Stimulated activated CD4-positive, alpha-beta T cell treated with anti-CD3 and anti-CD28 coated beads, Interleukin-4, amount 100 ng/mL, for 24 hours (primary cell): ENCODE results near the gene COL24A1.
"Not testable (repeated sequence)": the region's sequence is repeated elsewhere in the genome, so short reads cannot be mapped to it uniquely, and the experiment has no call there.

ENCODE experiments used
- DNase-seq: peaks from one replicate; pipeline ENCODE4 v3.0.0-alpha.2; 2020

COL24A1 gene

DNA sequence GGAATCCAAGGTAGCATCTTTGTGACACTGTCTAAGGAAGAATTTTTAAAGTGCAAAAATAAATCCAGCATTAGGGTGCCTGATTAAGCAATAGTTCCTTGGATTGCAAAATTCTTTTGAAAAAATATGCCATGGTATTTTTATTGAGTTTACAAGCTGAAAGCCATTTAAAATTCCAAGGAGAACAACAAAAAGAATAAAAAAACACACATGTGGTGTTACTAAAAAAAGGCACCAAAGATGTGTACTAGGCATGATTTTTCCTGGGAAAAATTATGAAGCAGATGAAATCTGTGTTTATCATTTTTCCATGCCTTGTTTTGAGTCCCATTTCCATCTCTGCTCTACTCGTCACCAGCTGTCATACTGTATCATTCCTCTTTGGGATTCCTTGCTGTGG is 291.4 kb downstream of the COL24A1 start:
- no peak for DNase-seq

DNA sequence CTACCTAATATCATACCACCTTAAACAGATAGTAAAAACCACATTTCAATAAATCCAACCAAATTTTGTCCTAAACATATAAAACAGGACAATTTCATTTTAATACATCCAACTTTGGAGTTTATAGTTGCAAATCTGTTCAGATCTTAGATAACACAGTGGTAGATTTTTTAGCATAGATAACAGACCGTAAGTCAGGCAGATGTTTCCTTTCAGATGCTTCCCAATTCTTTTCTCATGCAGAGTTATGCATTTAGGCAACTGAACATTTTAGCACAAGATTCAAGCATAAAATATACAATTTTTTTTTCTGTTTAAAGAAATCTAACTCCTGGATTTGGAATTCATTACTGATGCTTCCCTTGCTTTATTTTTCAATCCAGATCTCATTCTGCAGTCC is 291.8 kb downstream of the COL24A1 start:
- DNase-seq: no peak

DNA sequence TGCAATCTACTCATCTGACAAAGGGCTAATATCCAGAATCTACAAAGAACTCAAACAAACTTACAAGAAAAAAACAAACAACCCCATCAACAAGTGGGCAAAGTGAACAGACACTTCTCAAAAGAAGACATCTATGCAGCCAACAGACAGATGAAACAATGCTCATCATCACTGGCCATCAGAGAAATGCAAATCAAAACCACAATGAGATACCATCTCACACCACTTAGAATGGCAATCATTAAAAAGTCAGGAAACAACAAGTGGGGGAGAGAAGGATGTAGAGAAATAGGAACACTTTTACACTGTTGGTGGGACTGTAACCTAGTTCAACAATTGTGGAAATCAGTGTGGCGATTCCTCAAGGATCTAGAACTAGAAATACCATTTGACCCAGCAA is 292.9 kb downstream of the COL24A1 start:
- not testable (repeated sequence) for DNase-seq

DNA sequence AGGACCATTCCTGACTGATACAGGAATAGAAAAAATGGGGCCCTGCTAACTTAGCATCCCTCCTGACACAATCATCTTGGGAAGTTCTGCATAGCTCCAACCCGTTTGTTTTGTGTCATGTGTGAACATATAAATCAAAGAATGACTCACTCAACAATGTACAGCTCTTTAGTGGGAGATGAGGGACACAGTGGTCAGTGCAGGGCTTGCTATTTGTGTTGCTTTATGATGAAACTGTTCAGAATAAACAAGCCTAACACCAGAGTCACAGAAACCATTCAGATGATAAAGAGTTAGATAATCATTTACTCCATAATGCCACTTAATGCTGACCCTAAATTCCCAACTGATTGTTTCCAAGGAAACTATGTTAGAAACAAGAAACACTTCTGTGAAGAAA is 294.1 kb downstream of the COL24A1 start:
- DNase-seq: no peak

DNA sequence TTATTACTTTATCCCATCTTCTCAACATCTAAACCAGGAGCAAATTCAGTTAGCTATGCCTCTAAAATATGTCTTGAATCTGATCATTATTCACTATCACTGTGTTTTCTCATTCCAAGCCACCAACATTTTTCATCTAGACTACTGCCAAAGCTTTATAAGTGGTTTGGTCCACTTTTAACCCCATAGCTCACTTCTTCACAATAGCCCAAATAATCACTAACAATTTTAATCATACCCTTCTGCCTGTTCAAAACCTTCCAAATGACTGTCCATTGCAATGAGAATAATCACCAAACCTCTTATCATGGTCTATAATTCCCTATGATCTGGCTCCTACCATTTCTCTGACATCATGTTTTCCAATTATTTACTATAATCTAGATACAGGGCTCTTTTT is 298.6 kb downstream of the COL24A1 start:
- no peak for DNase-seq

DNA sequence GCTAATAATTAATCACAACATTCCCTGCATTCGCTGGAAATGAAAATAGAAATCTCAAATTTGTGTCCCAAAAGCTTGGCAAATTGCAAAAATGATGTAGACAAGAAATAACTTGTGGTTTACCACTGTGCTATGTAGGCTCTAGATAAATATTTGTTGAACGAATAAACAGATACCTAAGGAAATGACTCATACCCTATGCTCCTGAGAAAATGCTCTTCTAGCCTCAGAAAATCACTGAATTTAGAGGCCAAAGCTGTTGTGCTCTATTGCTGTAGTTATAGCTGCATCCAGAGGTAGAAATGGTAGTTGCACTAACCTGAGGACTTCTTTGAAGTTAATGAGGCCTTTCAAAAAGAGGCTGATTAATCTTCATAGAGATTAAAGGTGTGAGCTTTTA is 306.3 kb downstream of the COL24A1 start:
- DNase-seq: no peak

DNA sequence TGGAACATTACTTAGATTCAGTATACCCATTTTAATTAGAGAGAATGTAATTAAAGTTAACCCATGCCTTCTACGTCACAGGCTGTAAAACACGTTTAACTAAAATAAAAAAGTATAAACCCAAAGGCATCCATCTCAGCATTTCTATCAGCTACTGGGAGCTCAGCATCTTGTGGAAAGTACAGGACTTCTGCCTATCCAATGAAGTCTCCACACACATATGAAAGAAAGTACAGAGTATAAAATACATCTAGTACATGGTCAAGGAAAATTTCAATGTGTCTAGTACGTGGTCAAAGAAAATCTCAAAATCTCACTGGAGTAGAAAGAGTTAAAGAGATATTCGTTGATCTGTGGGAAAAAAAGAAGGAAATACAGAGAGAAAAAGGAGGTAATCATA is 306.9 kb downstream of the COL24A1 start:
- no peak for DNase-seq

DNA sequence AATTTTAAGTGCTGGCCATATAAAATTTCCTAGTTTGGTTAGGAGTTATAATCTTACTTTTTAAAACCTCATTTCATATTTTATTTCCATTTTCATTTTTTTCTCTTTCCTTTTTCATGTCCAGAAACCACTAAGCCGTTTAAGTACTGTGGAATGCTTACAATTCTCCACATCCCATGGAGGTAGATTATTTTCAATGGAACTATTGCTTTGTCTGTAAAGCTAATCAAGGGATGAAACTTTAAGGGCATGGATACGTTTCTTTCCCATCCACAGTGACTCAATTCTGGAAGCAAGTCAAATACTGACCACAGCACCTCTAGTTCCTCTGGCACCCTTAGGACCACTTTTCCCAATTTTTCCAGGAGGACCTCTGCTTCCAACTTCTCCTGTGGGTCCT is 309.2 kb downstream of the COL24A1 start:
- no peak for DNase-seq

DNA sequence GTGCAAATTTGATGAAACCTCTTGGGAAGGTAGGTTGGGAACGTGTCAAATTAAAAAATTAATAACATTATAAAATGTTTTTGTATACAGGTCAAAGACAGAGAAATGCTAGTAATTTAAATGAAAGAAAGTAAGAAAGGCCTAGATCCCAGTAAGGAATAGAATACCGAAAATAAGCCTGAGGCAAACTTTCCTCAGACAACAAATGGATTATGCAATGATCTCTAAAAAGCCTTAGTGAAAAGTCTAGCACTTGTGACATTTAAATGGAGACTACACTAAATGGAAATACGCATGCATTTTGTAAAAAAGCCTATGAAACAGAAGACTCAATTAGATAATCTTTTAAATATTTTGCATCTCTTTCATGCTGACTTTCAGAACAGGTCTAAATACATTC is 309.9 kb downstream of the COL24A1 start:
- no peak for DNase-seq

DNA sequence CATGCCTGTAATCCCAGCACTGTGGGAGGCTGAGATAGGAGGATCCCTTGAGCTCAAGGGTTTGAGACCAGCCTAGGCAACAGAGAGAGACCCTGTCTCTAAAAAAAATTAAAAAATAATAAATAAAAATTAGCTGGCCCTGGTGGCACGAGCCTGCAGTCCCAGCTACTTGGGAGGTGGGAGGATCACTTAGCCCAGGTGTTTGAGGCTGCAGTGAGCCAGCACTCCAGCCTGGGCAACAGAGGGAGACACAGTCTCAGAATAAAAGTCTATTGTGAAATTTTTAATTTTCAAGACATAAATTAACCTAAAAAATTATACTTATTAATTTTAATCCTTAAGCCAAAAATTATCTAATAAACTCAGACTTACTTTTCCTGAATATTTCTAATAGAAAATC is 317.1 kb downstream of the COL24A1 start:
- no peak for DNase-seq

DNA sequence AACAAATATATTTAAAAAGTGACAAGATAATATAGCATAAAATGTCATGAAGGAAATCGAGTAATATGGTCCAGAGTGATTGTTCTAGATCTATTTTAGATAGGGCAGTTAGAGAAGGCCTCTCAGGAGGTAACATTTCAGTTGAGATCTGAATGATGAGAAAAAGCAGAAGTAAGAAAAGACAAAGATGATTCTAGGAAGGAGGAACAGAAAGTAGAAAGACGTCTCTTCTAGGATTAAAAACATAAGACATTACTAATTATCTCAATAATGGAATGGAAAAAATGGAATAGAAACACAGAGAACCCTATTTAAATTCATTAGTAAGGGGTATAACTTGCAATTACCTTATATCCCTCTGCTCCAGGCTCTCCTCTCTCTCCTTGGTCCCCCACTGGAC is 318.3 kb downstream of the COL24A1 start:
- no peak for DNase-seq

DNA sequence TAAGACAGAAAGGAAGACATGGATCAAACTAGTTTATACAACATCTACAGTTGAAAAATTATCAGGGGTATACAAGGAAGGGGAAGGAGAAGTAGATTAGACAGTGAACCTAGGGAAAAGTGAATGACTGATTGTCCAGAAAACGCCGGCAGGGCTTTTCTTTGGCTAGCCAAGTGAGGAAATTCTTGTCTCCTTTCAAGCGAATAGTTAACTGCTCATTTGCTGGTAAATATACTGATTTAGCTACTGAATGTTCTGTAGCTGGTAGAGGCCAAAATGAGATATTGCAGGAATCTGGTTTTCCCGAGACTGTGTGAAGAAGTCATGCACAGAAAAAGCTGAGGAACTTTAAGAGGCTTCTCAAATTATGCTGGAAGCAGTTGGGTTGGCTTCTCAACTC is 319.8 kb downstream of the COL24A1 start:
- no peak for DNase-seq

DNA sequence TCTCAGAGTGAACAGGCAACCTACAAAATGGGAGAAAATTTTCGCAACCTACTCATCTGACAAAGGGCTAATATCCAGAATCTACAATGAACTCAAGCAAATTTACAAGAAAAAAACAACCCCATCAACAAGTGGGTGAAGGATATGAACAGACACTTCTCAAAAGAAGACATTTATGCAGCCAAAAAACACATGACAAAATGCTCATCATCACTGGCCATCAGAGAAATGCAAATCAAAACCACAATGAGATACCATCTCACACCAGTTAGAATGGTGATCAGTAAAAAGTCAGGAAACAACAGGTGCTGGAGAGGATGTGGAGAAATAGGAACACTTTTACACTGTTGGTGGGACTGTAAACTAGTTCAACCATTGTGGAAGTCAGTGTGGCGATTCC is 323.4 kb downstream of the COL24A1 start:
- DNase-seq: not testable (repeated sequence)

DNA sequence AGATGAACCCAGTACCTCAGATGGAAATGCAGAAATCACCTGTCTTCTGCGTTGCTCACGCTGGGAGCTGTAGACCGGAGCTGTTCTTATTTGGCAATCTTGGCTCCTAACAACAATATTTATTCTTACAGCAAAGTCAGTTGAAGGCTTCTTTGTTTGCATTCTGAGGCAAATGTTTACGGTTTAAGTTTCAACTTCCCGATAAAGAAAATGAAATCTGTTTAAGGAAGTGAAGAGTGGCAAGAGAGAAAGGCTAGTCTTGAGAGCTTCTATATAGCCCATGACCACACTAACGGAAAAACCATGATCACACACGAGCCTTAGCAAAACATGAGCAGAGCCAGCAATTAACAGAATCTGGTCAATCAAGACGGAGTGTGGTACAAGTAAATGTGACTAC is 325.7 kb downstream of the COL24A1 start:
- no peak for DNase-seq

DNA sequence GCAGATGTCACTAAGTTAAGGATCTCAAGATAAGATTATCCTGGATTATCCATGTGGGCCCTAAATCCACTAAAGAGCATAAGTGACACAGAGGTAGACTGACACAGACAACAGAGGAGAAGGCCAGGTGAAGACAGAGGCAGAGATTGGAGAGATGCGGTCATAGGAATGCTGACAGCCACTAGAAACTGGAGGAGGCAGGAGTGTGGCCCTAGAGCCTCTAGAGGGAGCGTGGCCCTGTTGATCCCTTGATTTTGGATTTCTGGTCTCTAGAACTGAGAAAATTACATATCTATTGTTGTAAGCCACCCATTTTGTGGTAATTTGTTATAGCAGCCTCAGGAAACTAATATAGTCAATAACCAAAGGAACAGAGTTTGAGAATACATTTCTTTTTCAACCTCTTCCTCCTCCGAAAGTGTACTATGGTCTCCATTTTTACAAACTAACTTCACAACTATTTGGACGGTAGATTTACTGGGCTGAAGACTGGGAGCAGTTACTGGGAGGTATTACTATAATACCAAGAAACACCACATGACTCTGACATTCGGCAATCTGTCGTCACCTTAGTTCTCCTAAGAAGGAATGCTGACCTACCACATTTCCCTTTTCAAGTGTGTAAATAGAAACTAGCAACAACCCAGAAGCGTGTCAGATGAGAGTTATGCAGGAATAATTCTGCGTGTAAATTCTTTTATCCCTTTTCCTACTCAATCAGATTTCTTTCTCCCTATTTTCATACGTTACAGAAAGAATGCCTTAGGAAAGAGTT is 332.3 kb downstream of the COL24A1 start:
- no peak for DNase-seq

DNA sequence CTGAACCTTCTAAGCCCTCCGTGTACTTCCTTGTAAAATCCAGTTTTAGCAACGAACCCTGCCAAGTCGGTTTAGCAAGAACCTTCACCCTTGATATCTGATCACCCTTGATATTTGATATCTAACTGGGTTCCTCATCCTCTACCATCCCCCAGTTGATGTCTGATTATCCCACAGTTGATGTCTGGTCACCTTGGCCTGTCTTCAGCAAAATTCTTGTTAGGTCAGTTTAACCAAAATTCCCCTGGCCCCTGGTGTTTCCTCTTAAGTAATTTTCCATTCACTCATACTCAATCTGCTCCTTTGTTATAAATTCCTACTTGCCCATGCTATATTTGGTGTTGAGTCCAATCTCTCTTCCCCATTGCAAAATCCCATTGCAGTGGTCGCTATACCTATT is 333.9 kb downstream of the COL24A1 start:
- no peak for DNase-seq

DNA sequence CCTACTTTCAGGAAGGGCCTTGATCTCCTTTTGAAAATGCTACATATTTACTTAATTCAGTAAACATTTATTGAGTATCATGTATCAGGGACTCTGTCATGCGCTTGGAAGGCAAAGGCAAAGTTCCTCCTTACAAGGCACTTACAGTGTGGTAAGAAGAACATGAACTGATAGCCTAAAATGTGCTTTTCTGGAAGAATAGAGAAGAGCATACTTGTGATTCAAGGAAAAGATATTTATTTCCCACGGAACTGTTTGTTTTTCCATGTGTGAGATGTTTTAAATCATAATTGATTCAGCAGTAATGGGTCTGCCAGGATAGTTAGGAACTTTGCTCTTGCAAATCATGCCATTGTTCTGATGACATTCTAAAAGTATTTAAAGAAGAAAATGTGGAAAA is 338.2 kb downstream of the COL24A1 start:
- no peak for DNase-seq

DNA sequence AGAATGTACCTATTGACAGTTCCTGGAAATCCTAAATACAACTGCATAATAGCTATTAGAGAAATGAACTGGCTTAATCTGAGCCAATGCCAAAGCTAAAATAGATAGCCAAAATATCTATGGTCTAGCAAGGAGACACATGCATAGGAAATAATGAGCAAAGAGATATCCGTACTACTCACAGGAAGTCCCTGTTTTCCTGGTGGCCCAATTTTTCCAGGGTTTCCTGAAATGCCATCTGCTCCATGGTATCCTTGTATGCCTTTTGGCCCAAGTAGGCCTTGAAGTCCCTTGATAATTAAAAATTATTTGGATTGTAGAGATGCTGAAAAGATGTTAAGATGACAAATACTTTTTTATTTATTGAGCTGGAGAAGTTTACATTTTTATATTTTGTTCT is 340.0 kb downstream of the COL24A1 start:
- DNase-seq: no peak

DNA sequence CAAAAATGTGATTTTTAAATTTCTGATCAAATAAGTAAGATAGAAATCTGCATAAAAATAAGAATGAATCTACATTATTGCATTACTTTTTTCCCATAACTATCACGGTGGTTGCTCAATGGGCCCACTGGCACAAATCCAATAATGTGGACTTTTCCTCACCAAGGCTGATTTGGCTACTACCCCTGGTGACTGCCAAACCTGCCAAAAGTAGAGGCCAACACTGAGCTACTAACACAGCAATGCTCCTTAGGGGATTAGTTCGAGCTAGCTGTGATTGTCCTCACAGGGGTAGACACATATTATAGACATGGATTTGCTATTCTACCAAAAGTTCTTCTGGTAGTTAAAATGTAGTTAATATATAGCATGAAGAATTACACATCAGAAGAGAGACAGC is 340.7 kb downstream of the COL24A1 start:
- no peak for DNase-seq

DNA sequence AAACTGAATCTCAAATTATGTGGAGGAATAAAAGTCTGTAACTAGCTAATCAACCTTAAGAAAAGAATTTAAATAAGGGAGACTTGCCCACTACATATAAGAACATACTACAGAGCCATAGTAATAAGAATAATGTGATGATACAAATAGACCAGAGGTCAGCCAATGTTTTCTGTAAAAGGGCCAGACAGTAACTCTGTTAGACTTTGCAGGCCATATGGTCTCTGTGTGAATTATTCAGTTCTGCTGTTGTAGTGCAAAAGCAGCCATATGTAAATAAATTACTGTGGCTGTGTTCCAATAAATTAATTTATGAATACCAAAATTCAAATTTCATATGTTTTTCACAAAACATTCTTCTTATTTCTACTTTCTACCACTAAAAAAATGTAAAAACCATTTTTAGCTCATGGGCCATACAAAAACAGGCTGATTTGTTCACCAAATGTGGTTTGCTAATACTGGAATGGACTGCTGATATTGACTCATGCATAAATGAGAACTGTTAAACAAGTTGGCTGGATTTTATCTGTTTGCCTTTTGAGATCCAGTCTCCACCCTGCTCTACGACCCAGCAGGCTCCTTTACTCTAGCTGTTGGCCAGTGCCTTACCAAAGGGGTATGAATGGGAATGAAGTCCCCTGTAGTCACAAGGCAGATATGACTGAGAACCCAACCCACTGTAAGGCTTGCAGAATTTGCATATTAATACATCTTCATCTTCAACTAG is 350.2 kb downstream of the COL24A1 start:
- no peak for DNase-seq

DNA sequence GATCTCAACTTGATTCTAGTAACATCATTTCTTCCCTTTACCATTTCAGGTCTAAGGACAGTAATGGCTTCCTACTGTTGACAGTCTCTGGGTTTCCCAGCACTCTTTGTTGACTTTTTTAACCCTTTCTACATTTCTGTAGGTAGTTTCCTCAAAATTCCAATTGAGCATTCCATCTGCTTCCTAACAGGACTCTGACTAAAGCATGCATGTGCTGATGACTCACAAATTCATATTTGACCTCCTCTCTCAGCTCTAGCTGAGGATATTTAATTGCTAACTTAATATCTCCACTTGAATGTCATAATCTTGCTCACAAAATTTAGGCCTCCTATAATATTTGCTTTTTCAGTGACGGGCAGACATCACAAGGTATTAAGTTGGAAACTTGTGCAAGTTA is 355.1 kb downstream of the COL24A1 start:
- DNase-seq: no peak

DNA sequence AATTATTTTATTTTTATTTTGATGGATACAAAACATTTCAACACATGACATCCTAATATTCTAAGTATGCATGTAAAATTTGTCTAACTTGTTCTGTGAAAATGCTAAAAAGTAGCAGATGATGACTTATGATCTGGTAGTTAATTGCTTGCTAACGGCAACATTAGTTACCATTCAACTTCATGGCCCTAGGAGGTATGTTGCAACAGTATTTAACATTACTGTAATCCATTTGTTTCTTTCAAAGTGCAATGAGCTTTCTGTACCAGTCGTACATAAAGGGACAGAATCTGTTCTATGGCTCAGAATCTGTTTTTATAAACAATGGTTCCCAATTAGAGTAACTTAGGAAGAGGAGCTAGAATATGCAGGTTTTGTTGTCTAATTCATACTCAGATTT is 356.8 kb downstream of the COL24A1 start:
- DNase-seq: no peak

DNA sequence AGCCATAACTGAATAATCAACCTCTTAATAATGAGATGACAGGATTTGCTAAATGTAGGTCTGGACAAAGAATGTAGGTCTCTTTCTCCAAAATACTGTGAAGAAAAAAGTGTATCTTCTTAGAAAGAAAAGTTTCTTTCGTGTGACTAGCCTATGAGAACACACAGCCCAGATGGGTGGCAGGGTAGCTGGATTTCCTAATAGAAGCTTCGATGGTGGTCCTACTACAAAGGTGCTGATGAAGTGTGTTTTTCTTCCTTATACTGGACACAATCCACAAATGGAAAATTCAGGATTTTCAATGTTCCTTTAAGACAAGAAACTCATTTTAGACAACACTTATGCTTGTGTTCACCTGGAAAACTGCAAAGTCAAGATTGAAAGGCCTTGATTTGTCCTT is 358.2 kb downstream of the COL24A1 start:
- no peak for DNase-seq

DNA sequence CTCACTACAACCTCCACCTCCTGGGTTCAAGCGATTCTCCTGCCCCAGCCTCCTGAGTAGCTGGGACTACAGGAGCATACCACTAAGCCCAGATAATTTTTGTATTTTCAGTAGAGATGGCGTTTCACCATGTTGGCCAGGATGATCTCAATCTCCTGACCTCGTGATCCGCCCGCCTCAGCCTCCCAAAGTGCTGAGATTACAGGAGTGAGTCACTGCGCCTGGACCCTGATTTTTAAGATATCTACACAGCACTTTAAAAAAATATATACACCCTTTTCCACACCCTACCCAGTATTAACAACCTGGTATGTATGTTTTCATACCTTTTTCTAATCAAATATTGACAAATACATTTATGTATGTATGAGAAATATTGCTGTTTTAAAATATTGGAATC is 379.6 kb downstream of the COL24A1 start:
- not testable (repeated sequence) for DNase-seq

DNA sequence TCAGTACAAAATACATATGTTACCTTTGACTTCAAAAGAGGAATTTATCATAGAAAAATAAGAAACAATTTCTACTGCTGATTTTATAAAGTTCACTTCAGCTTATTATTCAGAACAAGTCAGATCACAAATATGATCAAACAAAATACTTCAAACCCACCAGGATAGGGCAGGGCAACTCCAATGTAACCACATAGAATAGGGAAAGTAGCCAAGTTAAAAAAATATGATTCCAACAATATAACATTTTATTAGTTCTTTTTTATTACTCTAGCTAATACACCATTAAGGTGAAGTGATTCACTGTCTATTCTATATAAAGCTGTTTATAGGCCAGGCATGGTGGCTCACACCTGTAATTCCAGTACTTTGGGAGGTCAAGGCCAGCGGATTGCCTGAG is 393.8 kb downstream of the COL24A1 start:
- no peak for DNase-seq
